Measurements from ENCODE around the gene CDH4.

The CDH4 gene

DNA sequence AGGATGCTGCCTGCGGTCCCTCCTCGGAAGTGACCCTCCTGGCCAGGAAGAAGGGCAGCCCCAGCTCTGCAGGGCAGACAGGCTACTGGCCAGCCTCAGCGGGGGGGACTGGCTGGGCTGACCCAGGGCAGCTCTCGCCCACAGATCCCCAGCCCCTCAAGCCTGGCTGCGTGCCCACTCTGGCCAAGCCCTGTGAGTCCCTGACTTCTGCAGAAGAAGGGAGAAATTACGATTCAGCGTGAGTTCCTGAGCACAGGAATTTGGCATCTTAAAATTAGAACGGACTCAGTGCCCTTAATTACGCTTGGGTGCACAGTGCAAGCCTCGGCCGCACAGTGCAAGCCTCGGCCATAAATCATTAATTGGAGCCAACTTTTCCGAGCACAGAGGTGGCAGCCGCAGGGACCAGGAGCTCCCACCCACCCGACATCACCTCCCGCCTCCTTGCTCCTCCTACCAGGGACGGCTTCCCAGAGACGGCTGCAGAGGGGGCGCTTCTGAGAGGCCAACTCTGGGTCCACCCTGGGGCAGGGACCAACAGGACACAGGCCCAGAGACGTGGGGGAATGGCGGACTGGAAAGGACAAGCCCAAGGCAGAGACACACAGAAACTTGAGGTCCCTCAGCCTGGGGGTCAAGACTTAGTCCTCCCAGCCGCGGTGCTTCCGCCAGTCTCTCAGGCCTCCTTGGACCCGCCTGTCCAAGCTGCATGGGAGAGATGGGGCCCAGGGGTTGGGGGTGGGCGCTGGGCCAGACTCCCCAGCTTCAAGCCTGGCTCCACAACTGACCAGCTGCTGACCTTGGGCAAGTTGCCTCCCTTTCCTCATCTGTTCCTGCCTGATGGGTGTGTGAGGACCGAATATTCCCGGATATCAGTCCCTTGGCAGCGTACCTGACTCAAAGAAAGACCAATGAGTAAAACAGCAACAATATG, 648.2 kb downstream of the CDH4 start:
- DNase-seq (ENCODE audit: low spot score) = no peak

- no peak for DNase-seq (ENCODE audit: low spot score)
These were observed 648.9 kb downstream of the CDH4 start for GRCh38 chr20:61900945-61901293.

DNA sequence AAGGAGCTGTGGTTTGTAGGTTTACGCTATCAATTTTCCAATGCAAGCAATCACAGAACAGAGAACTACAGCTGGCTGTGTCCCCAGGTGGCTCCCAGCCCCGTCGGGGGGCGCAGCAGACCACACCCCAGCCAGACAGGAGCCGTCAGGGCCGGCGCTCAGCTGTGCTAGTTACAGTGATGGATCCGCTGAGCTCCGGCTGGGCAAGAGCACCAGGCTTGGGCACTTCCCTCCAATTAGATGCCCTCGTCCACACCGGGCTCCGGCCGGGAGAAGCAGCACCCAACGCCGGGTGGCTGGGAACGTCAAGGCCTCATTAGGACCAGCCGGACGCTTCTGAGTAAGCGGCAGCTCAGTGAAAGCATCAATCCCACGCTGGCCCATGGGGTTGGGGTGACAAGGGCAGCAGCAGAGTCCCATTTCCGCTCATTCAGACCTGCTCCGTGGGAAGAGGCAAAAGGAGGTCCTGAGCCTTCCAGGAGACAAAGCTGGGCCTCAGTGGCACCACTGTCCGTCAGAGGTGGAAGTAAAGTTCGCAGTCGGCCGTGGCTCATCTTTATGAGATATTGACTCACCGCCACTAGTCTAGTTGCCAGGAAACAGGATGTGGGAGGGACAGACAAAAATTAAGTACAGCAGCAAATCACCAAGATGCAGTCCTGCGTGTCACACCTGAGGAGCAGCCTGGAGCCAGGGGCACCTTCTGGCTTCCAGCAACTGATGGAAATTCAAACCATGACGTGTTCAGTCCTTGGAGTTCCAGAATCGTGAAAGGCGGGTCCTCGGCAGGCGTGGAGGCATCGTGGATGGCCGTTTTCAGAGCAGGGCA, 649.5 kb downstream of the CDH4 start:
- DNase-seq (ENCODE audit: low spot score) = peak; percentile 52

- no peak for DNase-seq (ENCODE audit: low spot score)
These were observed 650.3 kb downstream of the CDH4 start for GRCh38 chr20:61902221-61902869.

GRCh38 chr20:61903575-61904340, 651.7 kb downstream of the CDH4 start:
- no peak for DNase-seq (ENCODE audit: low spot score)

DNA sequence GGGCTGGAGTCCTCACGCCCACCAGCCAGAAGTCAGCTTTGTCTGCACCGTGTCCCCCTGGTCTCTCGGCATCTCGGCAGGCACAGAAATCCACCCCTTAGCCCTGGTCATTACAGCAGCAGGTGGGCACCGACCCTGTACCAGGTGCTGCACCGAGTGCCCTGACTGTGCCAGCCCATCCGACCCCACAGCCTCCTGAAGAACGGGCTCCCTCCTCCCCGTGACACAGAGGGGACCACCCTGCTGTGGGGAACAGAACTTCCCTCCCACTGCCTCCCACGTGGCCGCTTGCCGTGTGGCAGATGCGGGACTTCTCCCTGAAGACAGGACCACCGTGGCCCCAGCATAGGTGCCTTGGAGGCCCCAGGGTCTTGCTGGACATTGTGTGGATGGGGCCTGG, 652.4 kb downstream of the CDH4 start:
- no peak for DNase-seq (ENCODE audit: low spot score)

DNA sequence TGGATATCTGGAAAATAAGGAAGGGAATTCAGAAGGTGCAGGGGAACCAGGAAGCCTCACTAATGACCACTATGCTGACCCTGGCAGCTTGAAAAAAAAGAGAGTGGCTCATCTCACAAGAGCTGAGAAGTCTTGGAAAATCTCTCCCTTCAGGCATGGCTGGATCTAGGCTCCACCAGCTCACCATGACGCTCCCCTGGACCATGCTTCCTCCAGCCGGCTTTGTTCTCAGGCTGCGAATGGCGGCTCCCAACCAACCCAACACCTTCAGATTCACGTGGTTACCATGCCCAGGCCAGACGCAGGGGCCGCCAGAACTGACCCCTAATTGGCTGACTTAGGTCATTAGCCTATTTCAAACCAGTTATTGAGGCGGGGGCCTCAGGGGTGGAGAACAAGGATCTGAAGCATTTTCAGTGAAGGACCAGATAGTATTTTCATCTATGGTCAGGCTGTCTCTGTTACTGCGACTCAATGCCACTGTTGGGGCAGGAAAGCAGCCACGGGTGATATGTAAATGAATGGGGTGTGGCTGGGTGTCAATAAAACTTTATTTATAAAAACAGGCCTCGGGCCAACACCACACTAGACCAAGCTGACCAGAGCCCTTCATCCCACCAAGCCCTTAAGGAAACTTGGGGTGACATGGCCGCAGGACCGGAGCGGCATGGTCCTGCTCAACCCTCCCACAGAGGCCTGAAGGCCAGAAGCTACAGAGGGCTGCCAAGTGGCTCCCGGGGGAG, 653.9 kb downstream of the CDH4 start:
- DNase-seq (ENCODE audit: low spot score) = no peak

DNA sequence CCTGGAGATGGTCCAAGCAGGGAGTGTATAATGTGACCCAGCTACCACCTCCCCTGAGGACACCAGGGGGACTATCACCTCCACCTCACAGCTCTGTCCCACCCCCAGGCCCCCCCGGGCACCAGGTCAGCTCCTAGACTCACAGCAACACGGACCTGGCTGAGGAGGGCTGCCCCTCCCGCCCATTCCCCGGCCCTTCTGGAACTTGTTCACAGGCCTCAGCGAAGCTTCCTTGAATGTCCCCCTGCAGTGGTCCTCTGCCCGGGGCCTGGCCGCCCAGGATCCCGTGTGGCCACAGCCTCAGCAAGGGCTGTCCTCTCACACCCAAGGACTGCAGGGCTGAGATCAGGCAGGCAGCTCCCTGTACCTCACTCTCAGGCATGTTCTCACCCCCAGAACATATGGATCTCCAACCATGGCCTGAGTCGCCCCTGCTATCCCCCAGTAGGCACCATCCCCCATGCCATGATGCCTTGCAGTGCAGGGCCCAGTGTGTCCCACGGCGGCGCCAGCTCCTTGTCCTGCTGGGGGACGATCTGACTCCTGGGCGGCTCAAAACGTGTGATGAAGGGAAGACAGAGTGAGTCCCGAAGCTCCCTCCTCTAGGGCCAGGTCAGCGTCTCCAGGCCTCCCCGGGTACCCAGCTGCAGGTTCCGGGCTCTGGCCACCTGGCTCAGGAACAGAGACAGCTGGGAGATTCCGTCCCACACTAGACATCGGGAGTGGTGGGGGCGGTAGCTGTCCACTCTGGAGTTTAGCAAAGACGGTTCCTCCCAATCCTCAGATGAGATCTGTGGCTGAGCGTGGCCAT, 655.2 kb downstream of the CDH4 start:
- DNase-seq (ENCODE audit: low spot score) = no peak

GRCh38 chr20:61908057-61909026, 656.3 kb downstream of the CDH4 start:
- no peak for DNase-seq (ENCODE audit: low spot score)

- DNase-seq (ENCODE audit: low spot score) = no peak
These were observed 657.0 kb downstream of the CDH4 start for GRCh38 chr20:61909028-61909427.

DNA sequence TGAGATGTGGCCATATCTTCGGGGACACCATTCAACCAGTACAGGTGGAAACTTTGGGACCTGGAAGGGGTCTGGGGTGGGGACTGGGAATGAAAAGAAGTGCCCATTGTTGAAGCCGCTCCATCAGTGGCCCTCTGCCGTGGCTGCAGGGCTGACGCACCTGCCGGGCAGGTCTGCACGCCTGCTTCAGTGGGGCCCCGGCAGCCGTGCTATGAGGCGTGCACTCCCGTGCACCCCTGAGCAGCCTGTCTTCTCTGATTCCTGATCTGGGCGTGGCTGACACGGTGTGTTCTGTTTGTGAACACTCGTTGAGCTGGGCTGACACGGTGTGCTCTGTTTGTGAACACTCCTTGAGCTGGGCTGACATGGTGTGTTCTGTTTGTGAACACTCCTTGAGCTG, 657.8 kb downstream of the CDH4 start:
- no peak for DNase-seq (ENCODE audit: low spot score)

DNA sequence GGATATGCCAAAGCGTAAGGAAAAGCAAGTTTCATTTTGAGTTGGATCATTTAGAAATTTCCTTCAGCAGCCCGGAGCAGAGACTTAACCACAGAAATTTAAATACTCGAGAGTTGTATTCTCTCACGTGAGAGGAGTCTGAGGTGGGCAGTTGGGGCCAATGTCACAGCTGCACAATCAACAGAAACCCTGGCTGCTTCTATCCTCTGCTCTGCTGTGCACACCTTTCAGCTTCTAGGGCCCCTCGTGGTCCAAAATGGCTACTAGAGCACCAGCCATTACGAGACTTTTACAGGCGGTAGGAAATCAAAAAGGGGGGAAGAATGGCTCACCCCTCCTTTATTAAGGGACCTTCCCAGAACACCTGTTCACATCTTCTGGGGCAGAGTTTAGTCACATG, 659.8 kb downstream of the CDH4 start:
- no peak for DNase-seq (ENCODE audit: low spot score)

DNA sequence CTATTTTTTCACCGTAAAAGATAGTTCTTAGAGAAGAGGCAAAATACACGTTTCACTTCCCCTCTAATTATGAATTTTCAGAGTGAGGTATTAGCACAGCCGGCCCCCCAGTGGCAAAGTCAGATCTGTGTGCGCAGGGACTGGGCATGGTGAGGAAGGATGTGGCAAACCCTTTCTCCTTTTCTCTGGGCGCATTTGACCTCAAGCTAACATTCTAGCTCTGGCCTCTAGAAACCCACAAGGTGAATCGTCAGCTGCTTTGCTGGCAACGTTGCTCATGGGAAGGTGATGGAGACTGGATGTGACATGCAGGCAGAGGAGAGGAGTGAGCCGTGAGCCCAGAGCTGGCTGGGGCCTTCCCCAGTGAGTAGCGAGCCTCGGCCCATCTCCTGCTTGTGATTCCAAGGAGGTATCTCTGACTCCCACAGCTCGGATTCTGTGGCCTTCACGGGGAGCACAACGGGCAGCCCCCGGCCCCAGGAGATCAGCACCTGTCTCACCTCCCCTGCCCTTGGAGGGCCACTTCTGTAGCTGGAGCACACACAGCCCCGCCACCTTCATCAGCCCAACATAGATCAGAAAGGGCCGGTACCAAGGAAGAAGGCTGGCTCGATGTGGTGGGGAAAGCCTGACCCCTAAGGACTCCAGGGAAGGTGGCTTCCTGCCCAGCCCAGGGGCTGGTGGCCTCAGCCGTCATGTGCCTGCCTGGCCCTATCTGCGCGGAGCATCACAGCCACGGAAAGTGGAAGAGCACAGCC, 660.8 kb downstream of the CDH4 start:
- no peak for DNase-seq (ENCODE audit: low spot score)

DNA sequence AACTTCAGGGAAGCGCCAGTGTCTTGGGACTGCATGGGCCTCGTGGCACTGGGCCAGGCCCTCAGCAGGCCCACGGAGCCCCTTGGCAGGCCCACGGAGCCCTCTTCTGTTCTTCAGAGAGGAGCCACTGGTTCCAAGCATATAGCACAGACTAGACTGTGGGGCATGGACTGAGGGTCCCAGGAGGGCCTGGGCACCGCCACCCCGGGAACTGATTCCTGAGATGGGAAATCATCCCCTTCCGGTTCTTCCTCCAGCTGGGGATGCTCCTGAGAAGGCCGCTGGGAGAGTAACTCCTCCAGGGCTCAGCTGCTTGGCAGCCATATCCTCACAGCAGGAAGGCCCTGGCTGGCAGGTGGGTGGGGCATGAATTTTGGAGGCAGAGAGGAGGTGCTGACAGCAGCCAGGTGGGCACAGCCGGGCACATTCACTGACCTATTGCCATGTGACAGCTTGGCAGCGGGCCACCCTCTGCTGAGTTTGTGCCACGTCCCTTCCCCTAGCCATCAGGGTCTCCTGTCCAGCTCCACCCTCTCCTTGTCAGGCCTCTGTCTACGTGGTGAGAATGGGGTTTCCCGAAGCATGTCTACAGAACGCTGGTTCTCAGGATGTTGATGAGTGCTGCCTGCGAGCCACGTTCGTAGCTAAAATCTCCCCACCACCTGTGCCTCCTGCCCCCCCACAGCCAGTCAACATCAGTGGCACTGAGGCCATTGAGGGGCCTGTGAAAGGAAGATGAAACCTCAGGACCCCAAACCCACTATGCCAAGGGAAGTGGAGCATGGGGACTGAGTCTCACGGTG, 661.6 kb downstream of the CDH4 start:
- no peak for DNase-seq (ENCODE audit: low spot score)

- DNase-seq (ENCODE audit: low spot score) = no peak
These were observed 663.0 kb downstream of the CDH4 start for GRCh38 chr20:61915101-61915500.

DNA sequence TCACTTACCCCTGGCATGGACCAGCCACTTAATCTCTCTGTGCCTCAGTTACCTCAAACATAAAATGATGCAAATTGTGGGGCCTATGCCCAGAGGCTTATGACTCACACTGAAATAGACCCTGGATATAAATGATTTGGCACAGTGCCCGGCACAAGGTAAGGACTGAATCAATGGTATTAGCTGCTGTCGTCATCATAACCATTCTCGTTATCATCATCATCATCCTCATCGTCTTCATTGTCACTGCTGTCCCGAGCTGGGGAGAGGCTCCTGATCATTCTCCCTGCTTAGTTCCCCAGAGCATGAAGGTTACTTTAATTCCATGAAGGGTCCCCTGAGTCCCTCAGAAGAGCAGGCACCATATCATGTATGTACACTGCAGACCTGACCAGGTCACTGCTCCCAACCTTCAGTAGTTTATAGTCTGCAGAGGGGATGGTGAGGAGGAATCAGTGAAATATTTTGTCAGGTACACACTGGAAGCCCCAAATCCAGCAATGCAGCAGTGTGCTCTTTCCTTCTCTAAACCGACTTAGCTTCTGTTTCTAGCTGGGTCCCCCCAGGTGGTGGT, 664.3 kb downstream of the CDH4 start:
- DNase-seq (ENCODE audit: low spot score) = no peak

- DNase-seq (ENCODE audit: low spot score) = no peak
These were observed 665.5 kb downstream of the CDH4 start for GRCh38 chr20:61917474-61918145.
